Measurements from ENCODE around the gene ADAMTS10. TPM values are rescaled to one million over a fixed set of nuclear protein-coding genes. Genes with fewer than 3 reads are reported as not detected.

ADAMTS10 gene
- total RNA-seq, 4 donors from 2014 or later: 15.7 to 45.3 (median 22.8) TPM

- H3K9me3 ChIP-seq: no peaks in the 10 kb centered on the region
- H3K27me3 ChIP-seq: no peaks in the 10 kb centered on the region
- peaks cover 0 to 68% of the 10 kb centered on the region in 2 donors for H3K36me3 ChIP-seq
- H3K4me1 ChIP-seq: no peaks in the 10 kb centered on the region
- TF ChIP-seq EP300 (IDR thresholded peaks at IDR 0.05) (no peak), POLR2AphosphoS5 (IDR thresholded peaks at IDR 0.05) (no peak), CTCF (IDR thresholded peaks at IDR 0.05) (no peak), POLR2A (IDR thresholded peaks at IDR 0.05) (no peak)
- WGBS, 2 donors (ENCODE audit: low coverage in 1 of 2): 93 to 100% methylated on average over 7 to 8 of the region's 8 CpGs
- ATAC-seq: no peak
- H3K27ac ChIP-seq: no peak overlapping the region
- no peak overlapping the region for H3K4me3 ChIP-seq
These were observed 64.8 kb downstream of the ADAMTS10 start for GRCh38 chr19:8545743-8546142.

DNA sequence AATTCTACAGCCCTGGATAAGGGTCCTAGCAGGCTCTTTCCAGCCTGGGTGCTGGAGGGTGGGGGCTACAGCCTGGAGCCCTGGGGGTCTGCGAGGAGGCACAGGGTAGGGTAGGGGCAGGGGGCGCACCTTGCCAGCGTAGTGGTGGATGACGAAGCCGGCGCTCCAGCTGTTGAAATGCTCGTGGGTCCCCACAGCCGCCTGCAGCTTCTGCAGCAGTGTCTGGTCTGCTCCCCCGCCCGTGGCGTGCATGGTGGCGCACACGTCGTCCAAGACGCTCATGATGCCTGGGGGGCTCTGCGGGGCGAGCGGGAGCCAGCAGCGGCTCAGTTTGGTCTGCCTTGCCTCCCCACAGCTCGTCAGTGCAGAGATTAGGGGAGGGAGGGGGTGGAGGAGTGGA lies 66.3 kb downstream of the ADAMTS10 start:
- Histone ChIP-seq H3K27me3 (no peaks in the 10 kb centered on the region), H3K27ac (no peak overlapping the region), H3K36me3 (peaks cover 0 to 59% of the 10 kb centered on the region in 2 donors), H3K9me3 (no peaks in the 10 kb centered on the region), H3K4me1 (no peaks in the 10 kb centered on the region), H3K4me3 (no peak overlapping the region)
- no peak for ATAC-seq
- no peak for TF ChIP-seq POLR2AphosphoS5 (IDR thresholded peaks at IDR 0.05)
- no peak for TF ChIP-seq POLR2A (IDR thresholded peaks at IDR 0.05)
- no CpG with 5 or more reads among the region's 20 CpGs for WGBS, 2 donors (ENCODE audit: low coverage in 1 of 2)

DNA sequence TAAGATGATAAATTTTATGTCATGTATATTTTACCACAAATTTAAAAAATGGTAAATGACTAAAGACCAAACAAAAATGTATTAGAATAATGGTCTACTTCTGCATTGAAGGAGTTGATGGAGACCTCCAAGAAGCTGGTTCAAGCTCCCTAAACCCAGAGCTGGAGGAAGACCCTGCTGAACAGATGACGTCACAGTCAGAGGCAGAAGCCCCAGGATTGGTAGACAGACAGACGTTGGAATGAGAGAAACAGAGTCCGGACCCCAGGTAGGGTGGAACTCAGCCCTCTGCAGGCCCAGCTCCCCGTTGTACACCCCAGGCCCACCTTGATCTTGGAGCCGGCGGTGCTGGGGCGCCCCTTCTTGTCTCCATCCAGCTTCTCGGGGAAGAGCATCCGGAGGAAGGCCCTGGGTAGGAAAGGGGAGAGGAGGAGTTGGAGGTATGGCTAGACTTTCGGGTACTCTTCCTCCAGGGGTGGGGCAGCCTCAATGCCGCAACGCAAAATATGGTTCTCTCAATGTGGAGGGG lies 70.8 kb downstream of the ADAMTS10 start:
- Histone ChIP-seq H3K36me3 (peaks cover 0 to 23% of the 10 kb centered on the region in 2 donors), H3K27ac (no peak overlapping the region), H3K4me3 (no peak overlapping the region), H3K27me3 (no peaks in the 10 kb centered on the region), H3K4me1 (no peaks in the 10 kb centered on the region), H3K9me3 (no peaks in the 10 kb centered on the region)
- 83 to 84% methylated on average over 5 to 8 of the region's 12 CpGs for WGBS, 2 donors (ENCODE audit: low coverage in 1 of 2)
- TF ChIP-seq CTCF (IDR thresholded peaks at IDR 0.05): no peak
- TF ChIP-seq EP300 (IDR thresholded peaks at IDR 0.05): no peak
- no peak for TF ChIP-seq POLR2AphosphoS5 (IDR thresholded peaks at IDR 0.05)
- no peak for TF ChIP-seq POLR2A (IDR thresholded peaks at IDR 0.05)
- ATAC-seq: no peak

DNA sequence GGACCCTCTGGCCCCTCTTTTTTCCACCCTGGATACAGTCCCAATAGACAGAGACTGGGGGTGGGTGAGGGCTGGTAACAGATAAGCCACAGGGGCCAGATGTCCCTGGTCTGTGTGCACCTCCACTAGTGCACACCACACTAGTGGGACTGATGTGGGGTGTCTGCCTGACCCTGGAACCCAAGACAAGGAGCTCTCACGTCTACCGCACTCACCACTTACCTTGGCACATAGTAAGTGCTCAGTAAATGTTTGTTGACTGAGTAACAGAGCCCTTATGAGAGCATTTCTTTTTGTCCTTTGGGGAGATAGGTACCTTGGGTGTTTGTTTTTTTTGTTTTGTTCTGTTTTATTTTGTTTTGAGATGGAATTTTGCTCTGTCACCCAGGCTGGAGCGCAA lies 73.4 kb downstream of the ADAMTS10 start:
- no peak for ATAC-seq
- H3K27me3 ChIP-seq: no peaks in the 10 kb centered on the region
- H3K36me3 ChIP-seq: peaks cover 0 to 11% of the 10 kb centered on the region in 2 donors
- no peak overlapping the region for H3K4me3 ChIP-seq
- no peak for TF ChIP-seq POLR2AphosphoS5 (IDR thresholded peaks at IDR 0.05)
- no peak for TF ChIP-seq POLR2A (IDR thresholded peaks at IDR 0.05)
- TF ChIP-seq CTCF (IDR thresholded peaks at IDR 0.05): no peak
- TF ChIP-seq EP300 (IDR thresholded peaks at IDR 0.05): no peak
- WGBS, 2 donors (ENCODE audit: low coverage in 1 of 2): 100% methylated on average over 1 of the region's 3 CpGs; no CpG with 5 or more reads in 1 of the 2 donors
- H3K9me3 ChIP-seq: no peaks in the 10 kb centered on the region
- H3K4me1 ChIP-seq: no peaks in the 10 kb centered on the region
- no peak overlapping the region for H3K27ac ChIP-seq

DNA sequence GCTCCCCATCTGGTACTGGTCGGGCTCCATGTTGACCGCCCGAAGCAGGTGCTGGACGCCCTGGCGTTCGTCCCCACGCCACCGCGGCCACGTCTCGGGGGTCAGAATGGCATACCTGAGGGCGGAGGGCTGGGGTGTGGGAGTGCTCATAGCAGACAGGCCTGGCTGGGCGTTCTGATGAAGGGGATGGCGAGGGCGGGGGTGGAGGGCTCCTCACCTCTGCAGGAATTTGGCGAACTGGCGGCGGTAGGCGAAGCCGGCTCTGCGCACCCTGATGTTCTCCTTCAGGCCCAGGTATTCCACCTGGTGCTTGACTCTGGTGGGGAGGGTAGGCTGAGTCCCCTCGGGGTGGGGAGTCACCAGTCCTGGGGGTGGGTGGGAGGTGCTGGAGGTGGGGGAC lies 74.2 kb downstream of the ADAMTS10 start:
- Histone ChIP-seq H3K36me3 (peaks cover 0 to 4% of the 10 kb centered on the region in 2 donors), H3K9me3 (no peaks in the 10 kb centered on the region), H3K4me3 (no peak overlapping the region), H3K4me1 (no peaks in the 10 kb centered on the region), H3K27me3 (no peaks in the 10 kb centered on the region), H3K27ac (no peak overlapping the region)
- TF ChIP-seq CTCF (IDR thresholded peaks at IDR 0.05) (no peak), POLR2AphosphoS5 (IDR thresholded peaks at IDR 0.05) (no peak), EP300 (IDR thresholded peaks at IDR 0.05) (no peak), POLR2A (IDR thresholded peaks at IDR 0.05) (no peak)
- no peak for ATAC-seq
- no CpG with 5 or more reads among the region's 22 CpGs for WGBS, 2 donors (ENCODE audit: low coverage in 1 of 2)
